GM12878 (cell line): ENCODE data around the gene ZNF616. TPM values are rescaled to one million over a fixed set of nuclear protein-coding genes. Genes with fewer than 3 reads are reported as not detected.

Source experiments
- ASH2L ChIP-seq: fragments of 300-600, 200-600 bp; sonication (generic); IDR thresholded peaks from 2 replicates; pipeline ENCODE4 v1.6.1; 2017; ENCODE audit warnings: low read depth, mild to moderate bottlenecking, borderline replicate concordance
- BHLHE40 ChIP-seq, 2 experiments: fragments of 450-650 bp in 1 of 2; IDR thresholded peaks; 2 replicates each; pipeline ENCODE4 v1.6.1; 2011 to 2017; ENCODE audit warnings: low read depth in 2 of 2, borderline replicate concordance in 1 of 2, improper control_type of control experiment in 1 of 2, low read length in 1 of 2, mild to moderate bottlenecking in 1 of 2
- CTCF ChIP-seq, 3 experiments: IDR thresholded peaks in 2 of 3; conservative IDR thresholded peaks in 1 of 3; 2 replicates each; pipeline ENCODE4 v1.5.1; 2011; ENCODE audit warnings: low read depth in 3 of 3, low read length in 3 of 3, mild to moderate bottlenecking in 3 of 3, control low read depth in 2 of 3, moderate library complexity in 2 of 3, inconsistent platforms in 1 of 3, mixed read lengths in 1 of 3; ENCODE audit not compliant: control insufficient read depth in 2 of 3, insufficient read depth in 1 of 3; ENCODE audit errors: extremely low read depth in 1 of 3
- EED ChIP-seq: sonication (generic); IDR thresholded peaks from 2 replicates; pipeline ENCODE4 v1.6.1; 2016; ENCODE audit warnings: antibody characterized with exemption, low read depth
- RAD21 ChIP-seq: IDR thresholded peaks from 2 replicates; pipeline ENCODE4 v1.6.1; 2011; ENCODE audit warnings: mild to moderate bottlenecking, low read depth, low read length, moderate library complexity; ENCODE audit not compliant: insufficient read depth
- RBBP5 ChIP-seq: fragments of 200-600 bp; sonication (generic); conservative IDR thresholded peaks from 2 replicates; pipeline ENCODE4 v1.6.1; 2016
- RFX5 ChIP-seq: IDR thresholded peaks from 2 replicates; pipeline ENCODE4 v1.6.1; 2011; ENCODE audit warnings: low read depth, low read length, improper control_type of control experiment
- SRF ChIP-seq, 2 experiments: IDR thresholded peaks; 2 replicates each; pipeline ENCODE4 v1.6.1; 2011; ENCODE audit warnings: low read depth in 2 of 2, low read length in 2 of 2, mild to moderate bottlenecking in 1 of 2, moderate library complexity in 1 of 2
- SUPT20H ChIP-seq: IDR thresholded peaks from 2 replicates; pipeline ENCODE4 v1.6.1; 2011; ENCODE audit warnings: low read depth, mild to moderate bottlenecking, low read length, moderate library complexity, borderline replicate concordance; ENCODE audit not compliant: control insufficient read depth
- TARDBP ChIP-seq: IDR thresholded peaks from 2 replicates; pipeline ENCODE4 v1.6.1; 2016; ENCODE audit warnings: borderline replicate concordance
- ZBTB4 ChIP-seq: fragments of 450-650 bp; formaldehyde crosslinking; IDR thresholded peaks from 2 replicates; pipeline ENCODE4 v1.4.0; 2022; ENCODE audit warnings: mild to moderate bottlenecking, moderate library complexity
- polyA plus RNA-seq, 11 experiments: library from polyadenylated mRNA; depleted of rRNA in 4 of 11; unstranded in 6 of 11; stranded (reverse) in 5 of 11; fragments of >200 nt; fragmentation: Nextera tagmentation in 4 of 11; fragmentation: Illumina TruSeq in 1 of 11; extraction: Ambion mirVana in 4 of 11; extraction: Trizol in 1 of 11; gene quantifications; 1 replicate in 1 of 11; 2 replicates in 10 of 11; pipeline versions ENCODE4 v1.2.1 to v1.2.3, GENCODE V29; 2011 to 2016; ENCODE audit warnings: inconsistent platforms in 2 of 11, missing spikeins in 2 of 11, low read depth in 1 of 11
- total RNA-seq, 4 experiments: library from RNA; depleted of rRNA in 3 of 4; stranded (reverse); fragments of >200 nt in 3 of 4; fragmentation: Illumina TruSeq in 1 of 4; extraction: Trizol in 1 of 4; gene quantifications; 2 replicates each; pipeline versions ENCODE4 v1.2.1 to v1.2.3, GENCODE V29; 2013 to 2021
- TF ChIP-seq, protein P1 (sequence below): IDR thresholded peaks from 2 replicates; pipeline ENCODE4 v1.6.1; 2012; ENCODE audit warnings: improper control_type of control experiment, low read depth, low read length; ENCODE audit not compliant: insufficient replicate concordance
- TF ChIP-seq, protein P2 (sequence below): fragments of 150-350 bp; IDR thresholded peaks from 2 replicates; pipeline ENCODE4 v1.6.1; 2014; ENCODE audit warnings: mild to moderate bottlenecking, low read depth, low read length

The ZNF616 gene
- total and polyA plus RNA-seq, 10 of the 15 experiments (the other 5 are each of a cell fraction or from before 2014, with no cell fraction given) = 1.1 to 5.9 (median 3.8) TPM

DNA sequence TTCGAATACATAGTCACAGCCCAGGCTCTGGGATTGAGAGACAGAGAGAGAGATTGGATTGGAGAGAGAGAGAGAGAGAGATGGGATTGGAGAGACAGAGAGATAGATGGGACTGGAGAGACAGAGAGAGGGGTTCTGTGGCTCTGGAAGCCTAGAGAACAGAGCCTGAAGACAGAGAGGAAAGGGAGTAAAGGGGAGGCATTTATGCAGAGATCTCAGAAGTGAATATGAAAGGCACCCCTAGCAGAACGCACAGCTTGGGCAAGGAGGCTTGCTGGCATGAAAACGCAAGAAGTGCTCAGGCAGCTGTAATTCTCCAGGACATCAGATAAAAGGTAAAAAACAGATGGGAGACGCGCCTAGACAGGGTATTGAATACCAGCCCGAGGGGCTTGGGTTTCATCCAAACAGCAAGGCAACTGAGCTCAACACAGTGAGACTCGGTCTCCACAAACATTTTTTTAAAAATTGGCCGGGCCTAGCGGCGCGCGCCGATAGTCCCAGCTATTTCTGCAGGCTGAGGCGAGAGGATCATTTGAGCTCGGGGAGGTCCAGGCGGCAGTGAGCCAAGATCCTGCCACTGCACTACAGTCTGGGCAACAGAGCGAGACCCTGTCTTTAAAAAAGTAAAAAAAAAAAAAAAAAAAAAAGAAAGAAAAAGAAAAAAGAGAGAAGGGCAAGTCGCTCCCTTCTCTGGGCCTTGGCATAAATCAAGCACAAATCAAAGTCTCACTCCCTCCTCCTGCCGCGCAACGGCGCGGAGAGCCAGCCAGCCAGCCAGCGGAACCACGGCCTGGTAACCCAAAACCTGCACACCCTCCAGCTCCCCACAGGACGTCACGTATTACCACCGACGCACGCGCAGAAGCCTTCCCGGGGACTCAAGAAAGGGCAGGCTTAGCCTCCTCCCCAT is 49.3 kb upstream of the ZNF616 start (continued):
- TF ChIP-seq, protein P1, sequence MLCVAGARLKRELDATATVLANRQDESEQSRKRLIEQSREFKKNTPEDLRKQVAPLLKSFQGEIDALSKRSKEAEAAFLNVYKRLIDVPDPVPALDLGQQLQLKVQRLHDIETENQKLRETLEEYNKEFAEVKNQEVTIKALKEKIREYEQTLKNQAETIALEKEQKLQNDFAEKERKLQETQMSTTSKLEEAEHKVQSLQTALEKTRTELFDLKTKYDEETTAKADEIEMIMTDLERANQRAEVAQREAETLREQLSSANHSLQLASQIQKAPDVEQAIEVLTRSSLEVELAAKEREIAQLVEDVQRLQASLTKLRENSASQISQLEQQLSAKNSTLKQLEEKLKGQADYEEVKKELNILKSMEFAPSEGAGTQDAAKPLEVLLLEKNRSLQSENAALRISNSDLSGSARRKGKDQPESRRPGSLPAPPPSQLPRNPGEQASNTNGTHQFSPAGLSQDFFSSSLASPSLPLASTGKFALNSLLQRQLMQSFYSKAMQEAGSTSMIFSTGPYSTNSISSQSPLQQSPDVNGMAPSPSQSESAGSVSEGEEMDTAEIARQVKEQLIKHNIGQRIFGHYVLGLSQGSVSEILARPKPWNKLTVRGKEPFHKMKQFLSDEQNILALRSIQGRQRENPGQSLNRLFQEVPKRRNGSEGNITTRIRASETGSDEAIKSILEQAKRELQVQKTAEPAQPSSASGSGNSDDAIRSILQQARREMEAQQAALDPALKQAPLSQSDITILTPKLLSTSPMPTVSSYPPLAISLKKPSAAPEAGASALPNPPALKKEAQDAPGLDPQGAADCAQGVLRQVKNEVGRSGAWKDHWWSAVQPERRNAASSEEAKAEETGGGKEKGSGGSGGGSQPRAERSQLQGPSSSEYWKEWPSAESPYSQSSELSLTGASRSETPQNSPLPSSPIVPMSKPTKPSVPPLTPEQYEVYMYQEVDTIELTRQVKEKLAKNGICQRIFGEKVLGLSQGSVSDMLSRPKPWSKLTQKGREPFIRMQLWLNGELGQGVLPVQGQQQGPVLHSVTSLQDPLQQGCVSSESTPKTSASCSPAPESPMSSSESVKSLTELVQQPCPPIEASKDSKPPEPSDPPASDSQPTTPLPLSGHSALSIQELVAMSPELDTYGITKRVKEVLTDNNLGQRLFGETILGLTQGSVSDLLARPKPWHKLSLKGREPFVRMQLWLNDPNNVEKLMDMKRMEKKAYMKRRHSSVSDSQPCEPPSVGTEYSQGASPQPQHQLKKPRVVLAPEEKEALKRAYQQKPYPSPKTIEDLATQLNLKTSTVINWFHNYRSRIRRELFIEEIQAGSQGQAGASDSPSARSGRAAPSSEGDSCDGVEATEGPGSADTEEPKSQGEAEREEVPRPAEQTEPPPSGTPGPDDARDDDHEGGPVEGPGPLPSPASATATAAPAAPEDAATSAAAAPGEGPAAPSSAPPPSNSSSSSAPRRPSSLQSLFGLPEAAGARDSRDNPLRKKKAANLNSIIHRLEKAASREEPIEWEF = no peak
- TF ChIP-seq BHLHE40 (IDR thresholded peaks at IDR 0.05; ENCODE audit: borderline replicate concordance in 1 of 2, low read depth in 2 of 2, low read length in 1 of 2) = peak; percentile 54 to 58; a peak in 3 of 4 replicates
- TF ChIP-seq RBBP5 = no peak
- no peak for TF ChIP-seq RFX5
- TF ChIP-seq SRF (IDR thresholded peaks at IDR 0.05; ENCODE audit: low read depth in 2 of 2, low read length in 2 of 2) = peak in 1 of 2 experiments; percentile 70; a peak in 3 of 4 replicates
- TF ChIP-seq TARDBP = no peak
- no peak for TF ChIP-seq EED
- 0 out of 6 replicates have a peak, but pooled peaks of 1 of the 3 experiments have one; percentile 5 for TF ChIP-seq CTCF (IDR thresholded peaks at IDR 0.05 in 2 of 3, conservative IDR thresholded peaks at IDR 0.05 in 1 of 3; ENCODE audit: control insufficient read depth in 2 of 3, extremely low read depth in 1 of 3, insufficient read depth in 1 of 3, low read depth in 3 of 3, low read length in 3 of 3)
- 0 out of 2 replicates have a peak, but pooled peaks have one; percentile 9 for TF ChIP-seq RAD21
- no peak for TF ChIP-seq SUPT20H
- TF ChIP-seq, protein P2, sequence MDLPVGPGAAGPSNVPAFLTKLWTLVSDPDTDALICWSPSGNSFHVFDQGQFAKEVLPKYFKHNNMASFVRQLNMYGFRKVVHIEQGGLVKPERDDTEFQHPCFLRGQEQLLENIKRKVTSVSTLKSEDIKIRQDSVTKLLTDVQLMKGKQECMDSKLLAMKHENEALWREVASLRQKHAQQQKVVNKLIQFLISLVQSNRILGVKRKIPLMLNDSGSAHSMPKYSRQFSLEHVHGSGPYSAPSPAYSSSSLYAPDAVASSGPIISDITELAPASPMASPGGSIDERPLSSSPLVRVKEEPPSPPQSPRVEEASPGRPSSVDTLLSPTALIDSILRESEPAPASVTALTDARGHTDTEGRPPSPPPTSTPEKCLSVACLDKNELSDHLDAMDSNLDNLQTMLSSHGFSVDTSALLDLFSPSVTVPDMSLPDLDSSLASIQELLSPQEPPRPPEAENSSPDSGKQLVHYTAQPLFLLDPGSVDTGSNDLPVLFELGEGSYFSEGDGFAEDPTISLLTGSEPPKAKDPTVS = no peak
- TF ChIP-seq ASH2L = no peak
- TF ChIP-seq ZBTB4 (CRISPR knock-in tag) = no peak
